Fibroblast of peridontal ligament (primary cell): ENCODE measurements around the gene MUCL3.
"Not testable (repeated sequence)": the region's sequence is repeated elsewhere in the genome, so short reads cannot be mapped to it uniquely, and the experiment has no call there.

ENCODE experiments used
- DNase-seq: peaks from one replicate; pipeline ENCODE4 v3.0.0-alpha.2; 2010; ENCODE audit errors: extremely low read depth

The MUCL3 gene

DNA sequence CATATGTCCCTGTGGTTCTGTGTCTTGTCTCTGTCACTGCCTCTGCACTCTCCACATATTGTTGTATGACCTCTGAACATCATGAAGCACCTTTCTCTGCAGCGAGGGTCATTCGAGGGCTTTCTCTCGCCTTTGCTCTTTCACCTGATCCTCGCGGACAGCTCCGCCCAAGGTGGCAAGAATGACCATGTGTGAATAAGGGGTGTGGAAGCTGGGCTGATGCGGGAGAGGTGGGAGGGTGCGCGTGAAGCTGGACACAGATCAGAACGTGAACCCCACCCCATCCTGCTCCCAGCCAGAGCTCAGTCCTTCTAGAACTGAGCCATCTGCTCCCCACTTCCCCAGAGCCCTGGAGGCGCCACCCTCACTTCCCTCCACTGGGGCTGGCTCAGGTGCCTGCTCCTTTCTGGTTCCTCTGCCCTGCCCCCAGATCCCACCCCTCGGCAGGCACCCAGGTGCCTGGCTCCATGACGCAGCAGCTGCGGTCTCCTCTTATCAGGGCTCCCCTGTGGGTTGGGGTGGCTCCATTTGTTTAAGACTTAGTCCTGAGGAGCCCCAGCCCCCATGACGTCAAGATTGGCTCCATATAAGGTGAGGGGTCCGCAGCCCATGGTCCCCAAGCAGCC, at the start of gene MUCL3:
TSS of gene MUCL3 (plus strand) at position 613 of the 626 bp plus-strand sequence. CDS start 27 bp downstream, outside the sequence.
- no peak for DNase-seq

- no peak for DNase-seq
Observed at GRCh38 chr6:30891450-30891723, 49.4 kb upstream of the MUCL3 start.

DNA sequence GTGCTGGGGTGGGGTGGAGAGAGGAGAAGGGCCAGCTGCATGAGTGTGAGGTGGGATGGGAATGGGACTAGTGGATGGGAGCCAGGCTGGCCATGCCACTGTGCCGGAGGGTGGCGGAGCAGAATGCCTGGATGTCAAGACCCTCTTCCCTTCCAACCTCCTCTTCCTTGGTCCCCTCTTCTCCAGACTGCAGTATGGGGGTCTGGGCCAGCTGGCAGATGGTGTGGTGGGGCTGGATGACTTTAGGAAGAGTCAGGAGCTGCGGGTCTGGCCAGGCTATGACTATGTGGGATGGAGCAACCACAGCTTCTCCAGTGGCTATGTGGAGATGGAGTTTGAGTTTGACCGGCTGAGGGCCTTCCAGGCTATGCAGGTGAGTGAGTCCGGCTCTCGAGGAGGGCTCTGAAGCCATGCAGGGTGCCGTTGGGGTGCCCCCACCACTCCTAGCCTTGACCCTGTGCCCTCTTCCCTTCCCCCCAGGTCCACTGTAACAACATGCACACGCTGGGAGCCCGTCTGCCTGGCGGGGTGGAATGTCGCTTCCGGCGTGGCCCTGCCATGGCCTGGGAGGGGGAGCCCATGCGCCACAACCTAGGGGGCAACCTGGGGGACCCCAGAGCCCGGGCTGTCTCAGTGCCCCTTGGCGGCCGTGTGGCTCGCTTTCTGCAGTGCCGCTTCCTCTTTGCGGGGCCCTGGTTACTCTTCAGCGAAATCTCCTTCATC, 48.8 kb upstream of the MUCL3 start:
- DNase-seq = no peak

- DNase-seq = no peak
Observed at GRCh38 chr6:30893001-30893591, 47.7 kb upstream of the MUCL3 start.

DNA sequence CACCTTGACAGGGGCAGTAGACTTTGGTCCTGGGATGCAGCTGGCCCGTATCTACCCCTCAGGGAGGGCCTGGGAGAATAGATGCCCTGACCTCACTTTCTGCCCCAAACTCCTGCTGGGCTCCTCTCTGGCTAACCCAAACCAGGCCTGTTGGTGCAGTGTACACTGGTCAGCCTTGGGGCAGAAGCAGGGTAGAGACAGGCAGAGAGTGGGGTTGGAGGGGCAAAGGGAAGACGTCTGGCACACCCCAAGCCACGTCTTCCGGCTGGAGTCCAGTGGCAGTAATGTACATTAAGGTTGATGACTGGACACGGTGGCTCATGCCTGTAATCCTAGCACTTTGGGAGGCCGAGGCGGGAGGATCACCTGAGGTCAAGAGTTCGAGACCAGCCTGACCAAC, 47.1 kb upstream of the MUCL3 start:
- no peak for DNase-seq

- DNase-seq = no peak
Observed at GRCh38 chr6:30894381-30894780, 46.4 kb upstream of the MUCL3 start.

- DNase-seq = no peak
Observed at GRCh38 chr6:30894935-30895334, 45.8 kb upstream of the MUCL3 start.

DNA sequence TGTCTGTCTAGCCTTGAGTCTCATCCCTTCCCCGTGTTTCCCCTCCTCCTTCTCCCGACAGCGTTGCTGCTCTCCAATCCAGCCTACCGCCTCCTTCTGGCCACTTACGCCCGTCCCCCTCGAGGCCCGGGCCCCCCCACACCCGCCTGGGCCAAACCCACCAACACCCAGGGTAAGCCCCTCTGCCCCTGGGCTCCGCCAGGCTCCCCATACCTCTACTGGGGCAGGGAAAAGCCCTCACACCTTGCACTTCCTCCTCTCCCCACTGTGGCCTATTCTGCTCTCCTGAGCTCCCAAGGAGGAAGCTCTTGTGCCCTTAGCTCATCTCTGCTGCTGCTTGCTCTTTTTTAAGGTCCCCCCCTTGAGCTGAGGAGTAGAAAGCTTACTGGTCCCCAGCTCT, 45.4 kb upstream of the MUCL3 start:
- DNase-seq = no peak

DNA sequence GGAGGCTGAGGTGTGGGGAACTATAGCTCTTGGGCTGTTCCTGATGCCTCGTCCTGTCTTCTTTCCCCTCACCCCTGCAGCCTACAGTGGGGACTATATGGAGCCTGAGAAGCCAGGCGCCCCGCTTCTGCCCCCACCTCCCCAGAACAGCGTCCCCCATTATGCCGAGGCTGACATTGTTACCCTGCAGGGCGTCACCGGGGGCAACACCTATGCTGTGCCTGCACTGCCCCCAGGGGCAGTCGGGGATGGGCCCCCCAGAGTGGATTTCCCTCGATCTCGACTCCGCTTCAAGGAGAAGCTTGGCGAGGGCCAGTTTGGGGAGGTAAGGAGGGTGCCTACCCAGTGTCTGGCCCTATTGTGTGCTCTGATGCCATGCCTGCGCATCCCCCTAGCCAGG, 44.2 kb upstream of the MUCL3 start:
- DNase-seq = no peak

DNA sequence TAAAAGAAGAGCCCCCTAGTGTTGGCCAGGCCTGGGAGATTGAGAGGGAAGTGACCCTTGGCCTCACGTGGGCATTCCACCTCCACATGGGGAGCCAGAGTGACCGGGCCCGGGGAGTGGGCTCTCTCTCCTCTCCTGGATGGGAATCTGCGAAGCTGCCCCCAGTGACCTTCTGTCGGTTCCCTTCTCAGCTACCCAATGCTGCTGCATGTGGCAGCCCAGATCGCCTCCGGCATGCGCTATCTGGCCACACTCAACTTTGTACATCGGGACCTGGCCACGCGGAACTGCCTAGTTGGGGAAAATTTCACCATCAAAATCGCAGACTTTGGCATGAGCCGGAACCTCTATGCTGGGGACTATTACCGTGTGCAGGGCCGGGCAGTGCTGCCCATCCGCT, 42.9 kb upstream of the MUCL3 start:
- no peak for DNase-seq

GRCh38 chr6:30898750-30899360, 41.9 kb upstream of the MUCL3 start:
- DNase-seq = no peak

DNA sequence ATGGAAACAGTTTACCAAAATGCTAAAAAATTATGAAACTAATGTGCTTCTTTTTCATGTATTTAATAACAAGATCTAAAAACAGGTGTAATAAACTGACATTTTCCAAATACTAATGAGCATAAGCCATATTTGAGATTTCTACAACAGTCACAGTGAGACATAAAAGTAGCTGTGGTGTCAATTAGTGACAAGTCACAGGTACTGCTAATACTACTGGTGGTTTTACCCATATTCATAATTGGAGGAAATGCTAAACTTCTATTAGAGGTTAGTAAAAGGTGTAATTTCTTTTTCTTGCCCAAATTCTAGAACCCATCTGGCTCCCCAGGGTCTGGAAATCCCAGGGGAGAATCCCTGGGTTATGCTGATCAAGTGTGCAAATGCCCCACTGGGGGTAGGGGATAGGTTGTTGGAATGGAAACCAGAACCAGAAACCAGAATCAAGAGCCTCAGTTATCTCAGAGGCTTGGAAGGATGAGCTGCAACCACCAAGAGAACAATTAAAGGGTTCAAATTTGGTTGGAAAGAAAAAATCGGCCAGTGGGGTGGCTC, 39.8 kb upstream of the MUCL3 start:
- DNase-seq = no peak

GRCh38 chr6:30901436-30901835, 39.3 kb upstream of the MUCL3 start:
- no peak for DNase-seq

DNA sequence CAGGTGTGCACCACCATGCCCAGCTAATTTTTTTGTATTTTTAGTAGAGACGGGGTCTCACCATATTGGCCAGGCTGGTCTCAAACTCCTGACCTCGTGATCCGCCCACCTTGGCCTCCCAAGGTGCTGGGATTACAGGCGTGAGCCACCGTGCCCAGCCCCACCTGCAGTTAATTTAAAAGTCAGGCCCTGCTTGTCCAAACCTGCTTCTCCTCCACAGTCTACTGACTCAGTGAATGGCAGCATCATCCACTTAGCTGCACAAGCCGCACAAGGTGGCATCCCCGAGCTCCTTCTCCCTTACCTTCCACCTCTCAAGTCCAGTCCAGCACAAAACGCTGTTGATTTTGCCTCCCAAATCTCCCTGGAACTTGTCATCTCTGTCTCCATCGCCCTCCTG, 38.6 kb upstream of the MUCL3 start:
- not testable (repeated sequence) for DNase-seq

GRCh38 chr6:30902709-30903108, 38.1 kb upstream of the MUCL3 start:
- no peak for DNase-seq

DNA sequence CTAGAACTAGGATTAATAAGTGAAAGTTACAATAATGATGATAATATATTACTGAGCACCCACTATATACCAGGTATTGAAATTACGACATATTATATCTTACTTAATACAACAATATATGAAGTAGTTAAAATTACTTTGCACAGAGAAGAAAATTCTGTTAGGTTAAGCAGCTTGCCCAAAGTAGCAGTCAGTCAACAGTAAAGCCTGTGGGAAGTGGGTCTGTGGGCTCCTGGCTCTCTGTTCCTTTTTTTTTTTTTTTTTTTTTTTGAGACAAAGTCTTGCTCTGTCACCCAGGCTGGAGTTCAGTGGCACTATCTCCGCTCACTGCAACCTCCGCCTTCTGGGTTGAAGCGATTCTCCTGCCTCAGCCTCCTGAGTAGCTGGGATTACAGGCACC, 37.5 kb upstream of the MUCL3 start:
- DNase-seq = no peak

DNA sequence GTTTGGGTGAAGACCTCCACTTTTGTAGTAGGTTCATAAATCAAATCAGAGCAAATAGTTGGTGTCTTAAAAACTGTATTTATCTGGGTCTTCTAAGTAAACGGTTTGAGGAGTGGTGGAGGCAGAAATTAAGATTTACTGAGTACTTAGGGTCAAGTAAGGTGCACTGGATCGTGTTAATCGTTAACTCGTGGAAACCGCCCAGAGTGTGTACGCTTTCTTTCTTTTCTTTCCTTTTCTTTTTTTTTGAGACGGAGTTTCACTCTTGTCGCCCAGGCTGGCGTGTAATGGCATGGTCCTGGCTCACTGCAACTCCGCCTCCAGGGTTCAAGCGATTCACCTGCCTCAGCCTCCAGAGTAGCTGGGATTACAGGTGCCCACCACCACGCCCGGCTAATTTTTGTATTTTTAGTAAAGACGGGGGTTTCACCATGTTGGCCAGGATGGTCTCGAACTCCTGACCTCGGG, 33.4 kb upstream of the MUCL3 start:
- DNase-seq = not testable (repeated sequence)

- DNase-seq = peak; percentile 99
Observed at GRCh38 chr6:30907758-30908591, 32.8 kb upstream of the MUCL3 start, which contains the start of gene GTF2H4. Gene GTF2H4 (plus strand): TSS chr6:30908207.

GRCh38 chr6:30908700-30909099, 32.1 kb upstream of the MUCL3 start:
- DNase-seq = no peak

- not testable (repeated sequence) for DNase-seq
Observed at GRCh38 chr6:30910473-30910872, 30.3 kb upstream of the MUCL3 start.

- no peak for DNase-seq
Observed at GRCh38 chr6:30912746-30913520, 27.8 kb upstream of the MUCL3 start.
